ENCODE results near the gene RFX7.

RFX7 gene

DNA sequence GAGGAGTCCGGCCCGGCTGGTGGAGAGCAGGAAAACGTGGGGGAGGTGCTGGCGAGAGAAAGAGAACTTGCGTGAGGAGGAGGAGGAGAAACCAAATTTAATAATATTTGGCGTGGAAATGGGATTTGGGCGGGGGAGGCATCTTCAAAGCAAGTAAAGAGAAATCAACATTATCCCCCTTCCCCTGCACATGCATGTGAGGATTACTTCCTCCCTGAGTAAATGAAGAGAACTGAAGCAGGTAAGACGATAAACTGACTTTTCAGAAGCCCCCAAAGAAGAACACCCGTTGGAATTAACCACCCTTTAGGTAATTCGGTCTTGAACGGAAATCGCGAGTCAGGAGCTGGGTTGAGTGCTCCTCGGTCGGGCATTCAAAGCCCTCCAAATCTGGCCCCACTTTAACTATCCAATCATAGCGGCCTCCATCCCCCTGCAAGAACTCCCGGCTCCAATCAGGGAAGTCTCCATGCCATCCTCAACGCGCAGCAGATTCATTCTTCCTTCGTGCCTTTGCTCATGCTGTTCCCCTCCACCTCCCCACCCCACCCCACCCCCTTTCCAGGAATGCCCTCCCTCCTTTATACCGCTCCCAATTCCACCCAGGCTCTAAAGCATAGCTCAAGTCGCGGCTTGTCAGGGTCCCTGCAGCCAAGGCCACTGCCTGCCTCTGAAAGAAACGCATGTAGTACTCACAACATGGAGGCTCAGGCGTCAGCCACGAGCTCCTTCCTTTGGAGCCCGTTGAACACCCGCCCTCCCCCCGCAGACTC is 545 bp upstream of the RFX7 start:
- FAIRE-seq: peak; percentile 93

DNA sequence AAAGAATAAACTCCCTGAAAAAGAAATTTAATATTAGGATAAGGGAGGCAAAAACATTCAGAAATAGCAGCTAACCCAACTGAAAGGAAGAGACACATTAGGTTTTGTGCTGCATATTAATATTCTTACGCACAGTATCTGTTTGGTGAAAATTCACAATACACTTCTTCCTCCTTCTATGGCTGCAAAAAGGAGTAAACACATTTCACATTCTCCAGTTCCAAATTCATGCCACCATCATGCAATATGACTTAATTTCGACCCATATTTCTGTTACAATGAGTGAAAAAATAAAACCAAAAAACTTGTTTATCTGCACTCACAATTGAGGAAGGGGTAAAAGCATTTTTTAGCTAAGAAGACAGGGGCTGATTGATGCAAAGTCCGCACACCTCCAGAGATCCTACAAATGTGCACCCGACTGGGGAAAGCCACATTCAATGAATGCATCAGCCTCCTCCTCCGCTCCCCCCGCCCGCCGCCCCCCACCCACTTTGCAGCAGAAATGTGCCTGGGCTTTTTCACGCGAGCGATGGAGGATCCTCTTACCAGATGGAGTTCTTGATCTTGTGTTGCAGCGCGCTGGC is 1.0 kb downstream of the RFX7 start:
- no peak for FAIRE-seq

DNA sequence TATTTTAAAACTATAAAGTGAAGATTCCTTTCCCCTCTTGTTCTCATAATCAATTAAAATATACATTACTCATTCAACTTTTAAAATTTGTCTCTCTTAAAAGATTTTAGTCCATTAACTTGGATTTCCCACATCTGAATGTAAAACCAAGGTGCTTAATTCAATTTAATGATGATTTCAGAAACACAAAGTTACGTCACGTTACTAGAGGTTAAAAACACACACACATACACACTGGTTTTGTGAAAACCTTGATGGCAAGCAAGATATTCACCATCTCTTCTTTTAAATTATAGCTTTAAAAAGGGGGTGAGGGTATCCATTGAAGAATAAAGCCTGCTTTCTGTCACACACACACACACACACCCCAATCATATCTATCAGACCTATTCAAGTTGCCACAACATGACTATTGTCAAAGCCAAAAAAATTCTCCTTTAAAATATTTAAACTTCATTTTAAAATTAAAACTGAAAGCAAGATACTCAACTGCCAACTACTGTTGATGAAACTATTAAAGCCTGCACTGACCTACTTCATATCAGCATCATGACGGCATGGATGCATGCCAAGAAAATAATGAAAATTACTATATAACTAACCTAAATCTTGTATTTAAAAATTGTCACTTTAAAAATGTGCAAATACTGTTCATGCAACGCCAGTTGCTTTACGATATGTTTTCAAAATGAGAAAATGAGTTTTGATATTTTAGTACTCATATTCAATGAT is 2.1 kb downstream of the RFX7 start:
- FAIRE-seq: peak; percentile 79

DNA sequence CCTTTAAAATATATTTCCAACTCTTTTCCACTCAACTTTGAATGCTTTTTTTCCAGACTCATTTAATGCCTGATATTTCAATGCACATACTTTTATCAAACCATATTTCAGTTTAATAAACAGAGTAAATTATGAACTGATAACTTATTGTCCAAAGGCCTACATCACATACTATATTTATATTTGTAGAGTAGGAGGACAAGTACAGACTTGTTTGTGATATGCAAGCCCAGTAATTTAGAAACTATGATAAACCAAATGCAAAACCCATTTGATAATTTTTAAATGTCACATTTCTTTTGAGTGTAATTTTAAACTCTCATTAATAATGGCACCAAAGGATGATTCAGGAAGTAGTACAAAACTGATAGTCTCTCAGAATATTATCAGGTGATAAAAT is 3.3 kb downstream of the RFX7 start:
- no peak for FAIRE-seq

DNA sequence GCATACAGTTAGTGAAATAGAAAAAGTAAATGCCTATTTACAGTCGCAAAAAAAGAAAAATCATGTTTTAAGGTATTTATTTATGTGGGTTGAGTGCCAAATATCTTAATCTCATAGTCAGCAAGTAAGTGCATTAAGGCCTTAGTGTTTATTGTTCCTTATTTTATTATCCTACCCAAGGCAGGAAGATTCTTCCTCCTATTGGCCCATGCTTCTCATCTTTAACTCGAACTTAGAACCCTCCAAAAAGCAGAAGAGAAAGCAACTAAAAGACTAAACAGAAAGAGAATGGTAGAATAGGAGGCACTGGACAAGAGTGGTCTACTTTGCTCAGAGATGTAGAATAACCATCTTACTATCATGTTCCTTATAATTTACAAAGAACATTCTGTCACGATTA is 7.5 kb downstream of the RFX7 start:
- FAIRE-seq: no peak

DNA sequence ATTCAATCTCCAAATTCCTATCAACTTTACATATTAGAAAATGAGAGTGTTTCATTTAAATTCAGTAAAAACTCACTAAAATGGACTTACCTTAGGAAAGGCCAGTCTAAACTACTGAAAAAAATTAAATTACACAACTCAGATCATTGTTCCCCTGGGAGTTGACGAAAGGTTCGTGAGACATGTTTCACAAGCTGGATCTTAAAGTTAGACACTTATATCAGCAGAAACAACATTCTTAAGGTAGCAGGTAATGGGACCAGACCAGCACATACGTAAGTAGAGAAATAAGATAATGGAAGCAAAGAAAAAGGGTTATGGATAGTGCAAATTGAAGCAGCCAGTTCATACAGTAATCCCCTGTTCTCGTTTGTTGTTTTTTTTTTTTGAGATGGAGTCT is 8.9 kb downstream of the RFX7 start:
- no peak for FAIRE-seq

DNA sequence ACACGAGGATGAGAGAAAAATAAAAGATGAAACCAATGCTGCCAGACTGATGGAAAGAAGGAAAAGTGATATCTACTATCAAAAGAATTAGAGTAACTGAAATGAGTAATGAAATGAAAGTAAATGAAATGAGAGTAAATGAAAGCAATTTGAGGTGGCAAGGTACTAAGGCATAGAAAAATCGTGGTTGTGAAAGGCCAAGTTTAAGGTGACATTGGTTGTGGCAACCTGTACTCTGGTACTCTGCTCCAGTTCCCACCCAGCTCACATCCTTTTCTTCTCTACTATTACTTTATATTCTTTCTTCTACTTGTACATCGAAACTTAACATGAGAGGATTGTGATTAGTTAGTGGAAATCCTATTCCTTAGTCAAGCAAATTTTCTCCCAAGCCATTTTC is 10.1 kb downstream of the RFX7 start:
- FAIRE-seq: no peak

DNA sequence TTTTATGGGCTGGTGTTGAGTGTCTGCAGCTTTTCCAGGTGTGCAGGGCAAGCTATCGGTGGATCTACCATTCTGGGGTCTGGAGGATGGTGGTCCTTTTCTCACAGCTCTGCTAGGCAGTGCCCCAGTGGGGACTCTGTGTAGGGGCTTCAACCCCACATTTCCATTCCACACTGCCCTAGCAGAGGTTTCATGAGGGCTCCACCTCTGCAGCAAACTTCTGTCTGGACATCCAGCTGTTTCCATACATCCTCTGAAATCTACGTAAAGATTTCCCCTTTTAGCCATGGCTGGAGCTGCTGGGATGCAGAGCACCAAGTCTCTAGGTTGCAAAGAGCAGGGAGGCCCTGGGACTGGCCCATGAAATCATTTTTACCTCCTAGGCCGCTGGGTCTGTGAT is 11.6 kb downstream of the RFX7 start:
- FAIRE-seq: no peak

DNA sequence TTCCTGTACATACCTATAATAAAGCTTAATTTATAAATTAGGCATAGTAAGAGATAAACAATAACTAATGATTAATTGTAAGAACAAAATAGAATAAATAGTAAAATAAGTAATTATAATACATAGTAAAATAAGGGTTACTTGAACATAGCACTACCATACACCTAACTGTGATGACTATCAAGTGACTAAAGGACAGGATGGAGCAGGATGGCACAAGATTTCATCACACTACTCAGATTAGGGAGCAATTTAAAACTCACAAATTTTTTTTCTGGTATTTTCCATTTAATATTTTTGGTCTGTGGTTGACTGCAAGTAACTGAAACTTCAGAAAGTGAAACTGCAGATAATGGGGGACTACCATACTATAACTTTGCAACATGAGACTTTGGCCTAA is 14.8 kb downstream of the RFX7 start:
- no peak for FAIRE-seq

DNA sequence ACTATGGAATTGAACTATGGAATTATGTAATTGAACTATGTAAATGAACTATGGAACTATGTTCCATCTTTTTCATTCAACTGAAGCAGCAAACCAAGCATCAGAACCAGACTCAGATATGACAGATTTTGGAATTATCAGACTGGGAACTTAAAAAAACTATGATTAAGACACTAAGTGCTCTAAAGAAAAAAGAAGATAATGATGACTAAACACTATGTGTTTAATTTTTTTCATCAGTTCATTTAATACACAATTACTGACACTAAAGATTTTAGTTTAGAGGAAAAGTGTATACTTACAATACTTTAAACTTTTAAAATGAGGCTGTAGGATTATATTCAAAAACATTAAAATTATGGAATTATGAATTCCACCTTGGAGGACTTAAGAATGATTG is 15.3 kb downstream of the RFX7 start:
- FAIRE-seq: no peak

DNA sequence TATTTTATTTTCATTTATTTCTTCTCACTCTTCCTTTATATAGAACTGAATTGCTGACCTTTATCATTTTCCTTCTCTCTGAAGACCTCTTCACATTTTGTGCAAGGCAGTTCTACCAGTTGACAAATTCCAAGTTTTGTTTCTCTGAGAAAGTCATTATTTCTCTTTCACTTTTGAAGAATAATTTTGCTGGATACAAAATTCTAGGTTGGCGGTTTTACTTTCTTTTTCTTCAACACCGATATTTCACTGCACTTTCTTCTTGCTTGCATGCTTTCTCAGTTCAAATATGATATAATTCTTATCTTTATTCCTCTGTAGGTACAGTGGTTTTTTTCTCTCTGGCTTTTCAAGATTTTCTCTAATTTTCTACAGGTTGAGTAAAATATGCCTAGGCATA is 15.9 kb downstream of the RFX7 start:
- FAIRE-seq: no peak

DNA sequence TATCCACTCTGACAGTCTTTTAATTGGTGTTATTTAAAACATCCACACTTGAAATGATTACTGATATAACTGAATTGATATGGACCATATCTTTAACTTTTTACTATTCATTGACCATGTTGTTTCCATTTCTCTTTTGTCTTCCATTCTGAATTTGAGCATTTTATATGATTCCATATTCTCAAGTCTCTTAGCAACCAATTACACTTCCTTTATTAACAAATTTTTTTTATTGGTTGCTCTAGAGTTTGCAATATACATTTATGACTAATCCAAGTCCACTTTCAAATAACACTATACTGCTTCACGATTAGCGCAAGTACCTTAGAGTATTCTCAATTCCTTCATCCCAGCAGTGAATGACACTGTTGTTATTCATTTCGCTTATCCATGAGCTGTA is 16.4 kb downstream of the RFX7 start:
- FAIRE-seq: no peak

DNA sequence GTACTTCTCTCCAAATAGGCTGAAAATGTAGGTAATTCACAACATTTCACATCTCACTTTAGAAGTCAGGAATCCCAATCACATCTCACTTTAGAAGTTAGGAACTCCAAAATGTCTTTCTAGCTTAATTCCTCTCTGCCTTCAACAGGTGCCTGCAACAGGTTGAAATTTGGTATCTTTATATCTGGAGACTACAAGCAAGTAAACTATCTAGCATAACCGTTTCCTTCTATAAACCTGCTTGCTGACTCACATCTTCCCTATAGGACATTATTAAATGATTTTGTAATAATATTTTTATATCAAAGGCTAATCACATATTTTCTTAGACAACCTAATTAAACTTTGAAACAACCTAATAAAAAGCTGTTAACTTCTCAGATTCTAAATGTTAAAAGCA is 18.2 kb downstream of the RFX7 start:
- FAIRE-seq: no peak

DNA sequence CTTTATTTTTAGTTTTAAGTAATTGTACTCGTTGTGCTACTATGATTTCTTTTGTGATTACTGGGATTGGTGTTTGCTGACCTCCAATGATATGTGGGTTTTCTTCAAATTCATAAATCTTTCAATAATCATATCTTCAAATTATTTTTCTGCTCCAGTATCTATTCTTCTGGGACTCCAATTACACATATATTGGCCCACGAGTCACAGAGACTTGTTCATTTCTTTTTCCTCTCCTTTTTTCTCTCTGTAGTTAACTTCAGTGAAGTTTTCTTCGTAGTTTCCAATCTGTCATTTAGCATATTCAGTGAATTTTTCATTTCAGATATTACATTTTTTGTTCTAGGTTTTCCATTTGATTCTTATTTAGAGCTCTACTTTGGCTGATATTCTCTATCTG is 21.4 kb downstream of the RFX7 start:
- FAIRE-seq: no peak

DNA sequence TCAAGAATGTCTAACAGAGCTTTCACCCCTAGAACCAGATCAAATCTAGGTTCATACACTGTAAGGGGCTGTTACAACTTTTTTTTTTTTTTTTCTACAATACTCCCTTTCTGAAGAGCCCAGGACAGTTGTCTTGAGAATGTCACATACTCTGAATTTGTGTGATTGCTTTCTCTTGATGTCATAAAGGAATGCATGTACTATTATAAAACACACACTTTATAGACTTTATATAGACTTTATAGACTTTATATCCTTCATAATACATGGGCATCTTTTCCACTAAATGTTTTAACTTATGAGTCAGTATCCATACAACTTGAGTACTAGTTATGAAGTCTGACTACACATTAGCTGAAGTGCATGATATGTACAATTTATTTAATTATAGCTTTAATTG is 26.3 kb downstream of the RFX7 start:
- no peak for FAIRE-seq

DNA sequence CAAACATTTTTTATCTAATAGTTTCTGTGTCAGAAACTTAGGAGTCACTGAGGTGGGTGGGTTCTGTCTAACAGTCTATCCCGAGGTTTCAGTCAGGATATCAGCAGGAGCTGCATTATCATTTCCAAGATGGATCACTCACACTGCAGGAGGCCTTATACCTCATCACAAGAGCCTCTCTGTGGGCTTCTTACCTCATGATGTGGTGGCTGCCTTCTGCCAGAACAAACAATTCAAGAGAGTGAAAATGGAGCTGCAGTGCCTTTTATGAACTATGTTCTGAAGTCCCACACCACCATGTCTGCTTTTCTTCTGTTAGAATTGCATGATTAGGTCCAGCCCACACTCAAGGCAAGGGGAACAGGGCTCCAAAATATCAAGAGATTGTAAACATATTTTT is 27.9 kb downstream of the RFX7 start:
- FAIRE-seq: no peak

DNA sequence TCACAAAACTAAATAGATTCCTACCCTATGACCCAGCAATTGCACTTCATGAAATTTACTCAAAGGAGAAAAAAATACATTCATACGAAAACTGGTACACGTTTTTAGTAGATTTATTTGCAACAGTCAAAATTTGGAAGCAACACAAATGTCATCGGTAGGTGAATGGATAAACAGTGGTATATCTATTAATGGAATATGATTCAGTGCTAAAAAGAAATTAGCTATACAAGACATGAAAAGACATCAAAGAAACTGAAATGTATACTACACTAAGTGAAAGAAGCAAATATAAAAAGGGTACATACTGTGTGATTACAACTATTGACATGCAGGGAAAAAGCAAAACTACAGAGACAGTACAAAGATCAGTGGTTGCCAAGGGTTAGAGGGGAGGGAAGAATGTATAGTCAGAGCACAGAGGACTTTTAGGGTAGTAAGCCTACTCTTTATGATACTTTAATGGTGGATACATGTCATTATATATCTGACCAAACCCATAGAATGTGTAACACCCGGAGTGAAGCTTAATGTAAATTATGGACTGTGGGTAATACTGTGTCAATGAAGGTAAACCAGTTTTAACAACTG is 31.6 kb downstream of the RFX7 start:
- no peak for FAIRE-seq

DNA sequence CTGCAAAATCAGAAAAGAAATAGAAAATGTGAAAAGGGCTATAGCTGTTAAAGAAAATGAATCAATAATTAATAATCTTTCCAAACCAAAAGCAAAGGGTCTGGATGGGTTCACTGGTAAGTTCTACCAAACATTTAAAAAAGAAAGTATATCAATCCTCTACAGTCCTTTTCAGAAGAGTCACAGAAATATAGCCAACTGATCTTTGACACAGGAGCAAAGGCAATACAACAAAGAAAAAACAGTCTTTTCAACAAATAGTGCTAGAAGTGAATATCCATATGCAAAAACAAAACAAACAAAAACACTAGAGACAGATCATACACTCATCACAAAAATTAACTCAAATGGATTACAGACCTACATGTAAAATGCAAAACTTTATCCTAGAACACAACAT is 32.6 kb downstream of the RFX7 start:
- no peak for FAIRE-seq

DNA sequence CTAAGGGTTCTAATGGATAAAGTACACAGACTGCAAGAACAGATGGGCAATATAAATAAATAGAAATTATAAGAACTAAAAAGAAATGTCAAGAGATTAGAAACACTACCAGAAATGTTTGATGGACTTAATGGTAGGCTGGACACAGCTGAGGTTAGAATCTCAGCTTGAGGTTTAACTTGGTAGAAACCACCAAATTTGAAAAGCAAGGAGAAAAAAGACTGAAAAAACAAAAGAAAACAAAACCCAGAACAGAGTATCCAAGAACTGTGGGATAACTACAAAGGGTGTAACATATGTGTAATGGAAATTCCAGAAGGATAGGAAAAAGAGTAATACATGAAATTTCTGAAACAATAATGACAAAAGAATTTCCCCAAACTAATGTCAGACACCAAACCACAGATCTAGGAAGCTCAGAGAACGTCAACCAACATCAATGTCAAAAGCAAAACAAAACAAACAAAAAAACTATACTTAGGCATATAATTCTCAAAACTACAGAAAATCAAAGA is 35.0 kb downstream of the RFX7 start:
- FAIRE-seq: no peak

DNA sequence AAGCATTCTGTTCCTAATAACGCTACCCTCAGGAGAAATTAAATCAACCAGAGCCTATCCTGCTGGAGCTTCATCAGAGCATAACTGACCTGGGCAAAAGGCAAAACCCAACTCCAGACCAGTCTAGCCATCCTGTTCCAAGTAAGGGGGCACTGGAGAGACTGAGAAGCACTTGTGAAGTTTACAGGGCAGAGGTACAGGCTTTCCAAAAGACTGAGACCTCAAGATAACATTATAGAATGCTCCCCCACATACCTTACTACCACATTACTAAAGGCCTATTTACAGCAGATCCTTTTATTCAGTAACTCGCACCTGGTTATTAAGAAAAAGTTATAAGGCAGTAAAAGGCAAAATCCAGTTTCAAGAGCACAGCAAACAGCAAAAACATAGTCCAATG is 35.5 kb downstream of the RFX7 start:
- FAIRE-seq: no peak

DNA sequence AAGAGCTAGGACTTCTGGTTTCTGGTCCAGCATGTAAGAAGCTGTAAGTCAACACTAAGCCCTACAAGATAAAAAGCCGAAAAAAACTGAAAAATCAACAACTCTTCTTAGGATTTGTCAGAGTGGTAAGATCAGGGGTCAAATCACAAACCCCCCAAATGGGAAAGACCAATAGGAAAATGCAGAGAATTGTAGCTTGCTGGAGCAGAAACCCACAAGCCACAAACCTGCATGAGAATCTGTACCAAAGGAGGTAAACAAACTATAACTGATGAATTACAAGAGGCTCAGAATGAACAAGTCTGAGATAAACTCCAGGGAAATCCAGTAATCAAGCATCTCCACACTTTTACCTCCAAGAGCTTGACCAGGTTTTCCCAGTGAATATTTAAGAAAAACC is 36.0 kb downstream of the RFX7 start:
- no peak for FAIRE-seq

DNA sequence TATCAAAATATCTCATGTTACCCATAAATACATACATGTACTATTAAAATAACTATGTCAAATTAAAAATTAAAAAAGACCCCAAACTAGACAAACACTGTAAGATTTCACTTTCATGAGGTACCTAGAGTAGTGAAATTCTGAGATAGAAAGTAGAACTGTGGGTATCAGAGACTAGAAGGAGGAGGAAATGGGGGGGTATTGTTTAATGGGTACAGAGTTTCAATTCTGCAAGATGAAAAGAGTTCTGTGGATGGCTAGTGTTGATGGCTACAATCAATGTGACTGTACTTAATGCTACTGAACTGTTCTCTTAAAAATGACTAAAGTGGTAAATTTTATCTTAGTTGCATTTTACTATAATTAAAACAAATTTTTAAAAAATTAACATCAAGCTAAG is 36.6 kb downstream of the RFX7 start:
- no peak for FAIRE-seq

DNA sequence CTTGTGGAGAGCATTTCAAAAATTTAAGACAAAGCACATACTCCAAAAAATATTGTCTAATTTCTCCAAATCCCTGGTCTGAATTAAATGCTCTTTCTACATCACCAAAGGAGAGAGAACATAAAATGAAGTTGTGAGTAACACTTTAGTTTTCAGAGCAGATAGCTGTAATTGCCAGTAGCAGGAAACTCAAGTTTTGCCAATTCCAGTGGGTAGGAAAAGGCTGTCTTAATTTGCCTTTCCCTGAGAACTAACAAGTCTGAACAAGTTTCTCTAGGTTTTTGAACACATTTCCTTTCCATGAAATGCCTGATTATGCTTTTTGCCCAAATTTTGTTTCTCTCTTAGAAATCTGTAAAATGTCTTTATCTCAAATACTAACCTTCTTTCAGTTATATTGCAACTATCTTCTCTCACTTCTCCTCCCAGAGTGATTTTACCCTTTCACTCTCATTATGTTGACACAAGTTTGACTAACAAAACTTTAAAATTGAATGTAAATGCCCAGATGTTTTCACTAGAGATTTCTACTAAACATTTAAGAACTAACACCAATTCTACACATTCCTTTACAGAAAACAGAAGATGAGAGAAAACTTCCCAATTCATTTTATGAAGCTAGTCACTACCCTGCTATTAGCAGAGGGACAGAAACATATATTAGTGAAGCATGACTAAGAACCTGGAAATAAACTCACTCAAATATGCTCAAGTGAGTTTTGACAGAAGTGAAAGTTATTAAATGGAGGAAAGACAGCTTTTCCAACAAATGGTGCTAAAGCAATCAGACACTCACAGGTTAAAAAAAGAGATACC is 38.4 kb downstream of the RFX7 start:
- no peak for FAIRE-seq
